NB4 (cell line): ENCODE measurements around the gene MARK4.
"Not testable (repeated sequence)": the region's sequence is repeated elsewhere in the genome, so short reads cannot be mapped to it uniquely, and the experiment has no call there.

Experiments used
- CTCF ChIP-seq: IDR thresholded peaks from one replicate; pipeline ENCODE4 v1.5.1; 2012; ENCODE audit warnings: low read depth, low read length
- MYC ChIP-seq: IDR thresholded peaks from 2 replicates; pipeline ENCODE4 v1.6.1; 2011; ENCODE audit warnings: low read depth, low read length
- POLR2A ChIP-seq: IDR thresholded peaks from 2 replicates; pipeline ENCODE4 v1.6.1; 2011; ENCODE audit warnings: mild to moderate bottlenecking; ENCODE audit not compliant: insufficient read length; ENCODE audit errors: extremely low read depth

GRCh38 chr19:45309322-45309721 is 58.3 kb downstream of the MARK4 start:
- not testable (repeated sequence) for TF ChIP-seq CTCF, MYC, POLR2A
